Fibroblast of the conjunctiva (primary cell): ENCODE data around the gene STAG1.
"Not testable (repeated sequence)": the region's sequence is repeated elsewhere in the genome, so short reads cannot be mapped to it uniquely, and the experiment has no call there.

ENCODE experiments used
- DNase-seq: peaks from one replicate; pipeline ENCODE4 v3.0.0-alpha.2; 2010; ENCODE audit warnings: low read depth

STAG1 gene

GRCh38 chr3:136752172-136752421 is at the start of gene STAG1:
Gene STAG1, minus strand, starts transcription at chr3:136752378. Its CDS starts 121,480 bp downstream, at chr3:136630898.
- no peak for DNase-seq

GRCh38 chr3:136801146-136801545 is 49.0 kb upstream of the STAG1 start:
- DNase-seq = not testable (repeated sequence)

- DNase-seq = no peak
Observed at GRCh38 chr3:136792556-136793330, 40.6 kb upstream of the STAG1 start.

- no peak for DNase-seq
Observed at GRCh38 chr3:136790786-136791185, 38.6 kb upstream of the STAG1 start.

GRCh38 chr3:136789976-136790375 is 37.8 kb upstream of the STAG1 start:
- no peak for DNase-seq

GRCh38 chr3:136788154-136788553 is 36.0 kb upstream of the STAG1 start:
- no peak for DNase-seq

- no peak for DNase-seq
Observed at GRCh38 chr3:136787349-136787748, 35.2 kb upstream of the STAG1 start.

GRCh38 chr3:136783708-136784191 is 31.6 kb upstream of the STAG1 start:
- DNase-seq = peak; percentile 42

- no peak for DNase-seq
Observed at GRCh38 chr3:136780741-136781140, 28.6 kb upstream of the STAG1 start.

GRCh38 chr3:136778865-136779264 is 26.7 kb upstream of the STAG1 start:
- no peak for DNase-seq

GRCh38 chr3:136772709-136773108 is 20.5 kb upstream of the STAG1 start:
- no peak for DNase-seq

GRCh38 chr3:136758160-136759102 is 6.3 kb upstream of the STAG1 start:
- peak; percentile 20 for DNase-seq

- no peak for DNase-seq
Observed at GRCh38 chr3:136755192-136755591, 3.0 kb upstream of the STAG1 start.

- DNase-seq = no peak
Observed at GRCh38 chr3:136753326-136753939, 1.3 kb upstream of the STAG1 start.

- peak; percentile 96 for DNase-seq
Observed at GRCh38 chr3:136752422-136753325, 496 bp upstream of the STAG1 start.

GRCh38 chr3:136751316-136752171 is 634 bp downstream of the STAG1 start:
- DNase-seq = peak; percentile 67

- DNase-seq = peak; percentile 37
Observed at GRCh38 chr3:136750897-136751315, 1.3 kb downstream of the STAG1 start.

GRCh38 chr3:136750209-136750896 is 1.8 kb downstream of the STAG1 start:
- no peak for DNase-seq

- not testable (repeated sequence) for DNase-seq
Observed at GRCh38 chr3:136749602-136750001, 2.6 kb downstream of the STAG1 start.

- no peak for DNase-seq
Observed at GRCh38 chr3:136749091-136749490, 3.1 kb downstream of the STAG1 start.
